Measurements from ENCODE around the gene ANAPC5.
"Not testable (repeated sequence)": the region's sequence is repeated elsewhere in the genome, so short reads cannot be mapped to it uniquely, and the experiment has no call there.

Gene ANAPC5

DNA sequence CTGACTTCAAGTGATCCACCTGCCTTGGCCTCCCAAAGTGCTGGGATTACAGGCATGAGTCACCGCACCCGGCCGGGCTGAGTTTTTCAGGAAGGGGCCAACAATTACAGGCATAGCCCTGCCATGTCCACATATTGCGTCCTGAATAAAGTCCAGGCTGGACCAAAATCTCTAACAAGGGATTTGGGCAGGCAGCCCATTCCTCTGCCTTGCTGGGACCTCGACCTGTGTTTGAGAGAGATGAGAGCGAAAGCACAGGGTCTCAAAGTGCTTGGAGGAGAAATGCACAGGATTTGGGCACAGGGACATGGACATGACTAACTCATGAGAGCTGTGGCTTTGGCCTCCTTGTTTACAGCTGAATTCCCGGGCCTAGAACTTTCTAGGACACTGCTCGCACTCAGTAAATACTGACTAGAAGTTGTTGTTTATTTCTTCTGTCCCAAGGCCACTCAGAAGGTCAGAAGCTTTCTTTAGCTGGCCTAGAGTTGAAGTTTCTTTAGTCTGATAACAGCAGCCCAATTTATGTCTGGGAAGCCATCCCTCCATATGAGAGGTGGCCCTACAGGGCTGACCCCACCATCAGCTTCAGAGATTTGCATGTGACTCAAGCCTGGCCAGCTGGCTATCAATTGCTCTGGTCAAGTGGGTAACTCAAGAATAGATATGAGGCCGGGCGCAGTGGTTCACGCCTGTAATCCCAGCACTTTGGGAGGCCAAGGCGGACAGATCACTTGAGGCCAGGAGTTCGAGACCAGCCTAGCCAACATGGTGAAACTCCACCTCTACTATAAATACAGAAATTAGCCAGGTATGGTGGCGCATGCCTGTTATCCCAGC, 67.4 kb downstream of the ANAPC5 start:
- DNase-seq = no peak

DNA sequence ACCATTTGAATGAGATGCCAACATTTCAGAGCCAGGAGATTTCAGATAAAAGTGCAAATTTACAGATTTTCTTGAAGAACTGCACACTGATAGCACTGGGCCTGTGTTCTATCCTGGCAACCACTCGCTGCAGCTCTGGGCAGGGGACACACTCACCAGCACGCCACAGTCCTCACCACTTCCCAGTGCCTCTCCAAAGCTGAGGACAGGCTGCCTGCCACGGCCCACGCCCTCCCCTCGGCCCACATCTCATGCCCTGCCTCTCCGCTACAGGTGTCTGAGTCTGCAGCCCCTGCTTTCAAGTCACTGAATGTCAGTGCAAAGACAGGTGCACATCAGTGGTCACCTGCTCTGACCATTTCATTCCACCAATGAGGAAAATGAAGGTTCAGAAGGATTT, 68.4 kb downstream of the ANAPC5 start:
- no peak for DNase-seq

DNA sequence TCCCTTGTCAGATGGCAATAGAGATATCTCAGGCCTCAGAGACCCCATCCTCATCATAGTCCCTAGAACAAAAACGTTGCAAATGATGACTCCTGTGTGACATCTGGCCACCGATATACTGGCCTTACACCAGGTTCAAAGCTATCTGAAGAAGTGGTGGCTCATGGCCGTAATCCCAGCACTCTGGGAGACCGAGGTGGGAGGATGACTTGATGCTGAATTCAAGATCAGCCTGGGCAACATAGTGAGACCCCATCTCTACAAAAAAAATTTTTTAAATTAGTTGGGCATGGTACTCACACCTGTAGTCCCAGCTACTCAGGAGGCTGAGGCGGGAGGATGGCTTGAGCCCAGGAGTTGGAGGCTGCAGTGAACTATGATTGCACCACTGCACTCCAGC, 68.8 kb downstream of the ANAPC5 start:
- no peak for DNase-seq

DNA sequence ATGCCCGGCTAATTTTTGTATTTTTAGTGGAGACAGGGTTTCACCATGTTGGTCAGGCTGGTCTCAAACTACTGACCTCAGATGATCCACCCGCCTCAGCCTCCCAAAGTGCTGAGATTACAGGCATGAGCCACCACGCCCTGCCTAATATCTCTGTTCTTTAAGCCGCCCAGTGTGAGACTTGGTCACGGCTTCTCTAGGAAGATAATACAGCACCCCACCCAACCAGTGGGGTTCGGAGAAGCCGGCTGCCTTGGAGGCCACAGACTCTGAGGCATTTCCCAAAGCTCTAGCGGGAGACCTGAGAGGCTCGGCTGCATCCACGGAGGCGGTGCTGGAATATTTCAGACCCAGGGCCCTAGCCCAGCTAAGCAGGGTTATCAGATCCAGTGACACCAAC, 69.3 kb downstream of the ANAPC5 start:
- DNase-seq = not testable (repeated sequence)

DNA sequence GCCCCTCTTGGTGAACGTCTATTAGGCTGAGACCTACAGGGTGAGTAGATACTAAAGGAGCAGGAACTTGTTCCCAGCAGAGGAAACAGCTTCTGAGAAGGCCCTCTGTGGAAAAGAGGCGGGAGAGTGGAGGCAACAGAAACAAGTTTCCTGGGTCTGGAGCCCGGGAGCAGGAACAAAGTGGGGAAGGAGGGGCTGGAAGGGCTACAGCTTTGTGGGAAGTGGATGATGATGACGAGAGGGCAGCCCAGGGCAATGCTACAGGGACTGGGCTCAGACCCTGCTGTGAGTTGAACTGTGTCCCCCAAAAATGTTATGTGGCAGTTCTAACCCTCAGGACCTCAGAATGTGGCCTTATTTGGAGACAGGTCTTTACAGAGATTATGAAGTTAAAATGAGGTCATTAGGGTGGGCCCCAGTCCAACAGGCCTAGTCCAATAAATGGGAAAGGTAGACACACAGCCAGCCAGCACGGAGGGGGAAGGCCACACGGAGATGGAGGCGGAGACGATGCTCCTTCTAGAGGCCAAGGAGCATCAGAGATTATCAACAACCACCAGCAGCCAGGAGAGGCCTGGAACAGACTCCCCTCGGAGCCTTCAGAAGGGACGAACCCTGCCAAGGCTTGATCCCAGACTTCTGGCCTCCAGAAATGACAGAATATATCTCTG, 70.0 kb downstream of the ANAPC5 start:
- no peak for DNase-seq

DNA sequence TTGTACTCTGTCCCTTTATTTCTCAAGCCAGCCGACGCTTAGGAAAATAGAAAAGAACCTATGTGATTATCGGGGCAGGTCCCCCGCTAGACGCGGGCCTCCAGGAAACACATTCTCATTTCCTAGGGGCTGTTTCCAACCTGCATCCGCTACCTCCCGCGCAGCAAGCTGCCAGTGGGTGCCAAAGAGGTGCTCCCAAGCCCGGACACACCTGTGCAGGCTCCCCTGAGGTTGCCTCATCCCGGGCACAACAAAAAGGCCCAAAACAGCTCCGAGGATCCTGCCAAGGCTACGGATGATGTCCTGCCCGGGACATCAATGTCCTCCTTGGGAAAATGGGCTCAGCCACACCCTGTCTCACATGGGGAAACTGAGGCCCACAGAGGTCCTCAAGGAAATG, 71.1 kb downstream of the ANAPC5 start:
- not testable (repeated sequence) for DNase-seq

DNA sequence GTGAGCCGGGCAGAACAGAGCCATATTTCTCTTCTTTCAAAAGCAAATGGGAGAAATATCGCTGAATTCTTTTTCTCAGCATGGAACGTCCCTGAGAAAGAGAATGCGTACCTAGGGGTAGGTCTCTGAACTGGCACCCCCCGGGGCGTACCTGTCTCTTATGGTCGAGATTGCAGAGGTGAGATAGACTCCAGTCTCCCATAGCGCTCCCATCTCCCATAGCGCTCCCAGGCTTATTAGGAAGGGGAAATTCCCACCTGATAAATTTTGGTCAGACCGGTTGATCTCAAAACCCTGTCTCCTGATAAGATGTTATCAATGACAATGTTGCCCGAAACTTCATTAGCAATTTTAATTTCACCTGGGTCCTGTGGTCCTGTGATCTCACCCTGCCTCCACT, 71.7 kb downstream of the ANAPC5 start:
- not testable (repeated sequence) for DNase-seq

DNA sequence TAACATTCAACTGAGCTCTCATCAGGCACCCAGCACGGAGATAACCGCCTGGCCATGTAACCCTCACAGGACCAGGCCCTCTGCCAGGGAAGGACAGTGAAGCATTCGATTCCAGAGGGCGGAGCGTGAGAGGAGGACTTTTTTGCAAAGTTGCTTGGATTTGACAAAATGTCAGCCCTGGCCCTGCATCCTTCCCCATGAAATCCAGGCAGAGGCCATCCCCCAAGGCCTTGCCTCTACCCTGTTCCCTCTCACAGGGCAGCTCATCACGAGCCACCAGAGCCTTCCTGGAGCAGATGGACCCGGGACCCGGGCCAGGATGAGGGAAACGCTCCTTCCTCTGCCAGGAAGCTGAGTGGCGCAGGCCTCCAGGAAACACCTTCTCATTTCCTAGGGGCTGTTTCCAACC, 72.7 kb downstream of the ANAPC5 start:
- DNase-seq = no peak

DNA sequence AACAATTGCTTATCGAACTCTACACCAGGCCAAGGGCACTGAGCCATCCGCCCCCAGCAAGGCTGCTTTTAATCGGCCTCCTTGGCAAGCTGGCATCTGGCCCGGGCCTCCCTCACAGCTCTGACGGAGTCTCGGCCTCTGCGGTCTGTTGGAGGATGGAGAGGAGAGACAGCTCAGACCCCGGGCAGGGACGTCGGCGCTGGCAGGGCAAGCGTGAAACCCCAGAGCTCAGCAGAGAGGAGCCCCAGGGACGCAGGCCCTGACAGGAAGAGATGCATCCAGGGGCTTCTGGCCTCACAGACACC, 73.2 kb downstream of the ANAPC5 start:
- DNase-seq = no peak

DNA sequence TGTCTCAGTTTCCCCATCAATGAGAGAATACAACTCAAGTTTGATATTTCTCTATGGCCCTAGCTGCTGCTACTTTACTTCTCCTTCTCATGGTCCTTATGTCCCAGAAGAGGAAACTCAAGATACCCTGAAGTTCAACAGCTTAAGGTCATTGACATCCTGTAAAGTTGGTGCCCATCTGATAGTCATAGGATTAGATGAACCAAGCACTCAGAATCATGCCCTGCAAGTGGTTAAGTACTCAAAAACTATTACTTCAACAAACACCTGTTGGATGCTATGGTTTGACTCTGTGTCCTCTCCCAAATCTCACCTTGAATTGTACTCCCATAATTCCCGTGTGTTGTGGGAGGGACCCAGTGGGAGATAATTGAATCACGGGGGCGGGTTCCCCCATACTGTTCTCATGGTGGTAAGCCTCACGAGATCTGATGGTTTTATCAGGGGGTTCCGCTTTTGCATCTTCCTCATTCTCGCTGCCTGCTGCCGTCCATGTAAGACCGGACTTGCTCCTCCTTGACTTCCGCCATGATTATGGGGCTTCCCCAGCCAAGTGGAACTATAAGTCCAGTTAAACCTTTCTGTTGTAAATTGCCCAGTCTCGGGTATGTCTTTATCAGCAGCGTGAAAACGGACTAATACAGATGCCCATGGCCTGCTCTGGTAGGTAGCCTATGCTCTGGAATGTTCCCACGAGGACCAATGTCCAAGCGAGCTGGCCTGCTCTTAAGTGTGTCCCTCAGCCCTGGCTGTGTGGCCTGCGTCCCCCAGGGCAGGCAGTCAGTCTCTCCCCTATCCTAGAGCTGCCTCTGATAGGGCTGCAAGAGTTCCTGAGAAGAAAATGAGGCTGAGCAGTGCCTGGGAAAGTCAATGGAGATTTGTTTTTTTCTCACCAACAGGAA, 73.8 kb downstream of the ANAPC5 start:
- DNase-seq = no peak

DNA sequence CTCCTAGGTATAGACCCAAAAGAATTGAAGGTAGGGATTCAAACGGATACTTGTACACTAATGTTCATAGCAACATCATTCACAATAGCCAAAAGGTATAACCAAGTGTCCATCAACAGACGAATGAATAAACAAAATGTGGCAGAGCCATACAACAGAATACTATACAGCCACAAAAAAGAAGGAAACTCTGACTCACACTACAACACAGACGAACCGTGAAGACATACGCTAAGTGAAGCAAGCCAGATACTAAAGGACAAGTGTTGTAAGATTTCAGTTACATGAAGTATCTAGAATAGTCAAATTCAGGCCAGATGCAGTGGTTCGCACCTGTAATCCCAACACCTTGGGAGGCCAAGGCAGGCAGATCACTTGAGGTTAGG, 74.8 kb downstream of the ANAPC5 start:
- no peak for DNase-seq

DNA sequence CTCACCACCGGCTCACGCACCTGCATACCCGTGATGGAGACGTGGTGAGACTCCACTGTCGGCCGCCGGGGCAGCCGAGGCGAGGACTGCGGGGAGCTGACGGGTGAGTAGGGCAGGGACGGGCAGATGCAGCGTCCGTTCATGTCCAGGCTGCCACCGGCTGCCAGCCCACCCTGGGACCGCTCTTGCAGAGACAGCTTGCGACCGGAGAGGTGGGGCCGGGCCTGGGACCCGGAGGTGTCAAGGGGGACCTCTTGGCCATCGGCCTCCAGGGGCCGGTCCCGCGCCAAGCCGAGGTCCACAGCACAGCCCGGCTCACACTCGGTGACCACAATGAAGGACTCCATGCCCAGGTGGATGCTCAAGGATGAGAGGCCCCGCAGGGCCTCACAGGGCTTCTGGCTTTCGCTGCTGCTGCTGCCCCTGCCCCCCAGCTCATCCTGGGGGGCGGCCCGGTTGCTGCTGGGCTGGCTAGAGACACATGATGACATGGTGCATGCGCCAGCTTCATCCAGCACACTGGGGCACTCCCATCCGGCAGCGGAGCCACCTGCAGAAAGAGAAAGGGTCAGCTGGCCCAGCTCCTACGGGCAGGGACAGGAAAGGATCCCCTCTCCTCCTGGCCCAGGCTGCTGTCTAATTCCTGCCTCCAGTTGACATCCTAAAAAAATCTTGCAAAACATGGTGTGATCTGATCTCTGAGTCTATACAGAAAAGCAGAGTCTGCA, 78.0 kb downstream of the ANAPC5 start:
- DNase-seq = no peak

DNA sequence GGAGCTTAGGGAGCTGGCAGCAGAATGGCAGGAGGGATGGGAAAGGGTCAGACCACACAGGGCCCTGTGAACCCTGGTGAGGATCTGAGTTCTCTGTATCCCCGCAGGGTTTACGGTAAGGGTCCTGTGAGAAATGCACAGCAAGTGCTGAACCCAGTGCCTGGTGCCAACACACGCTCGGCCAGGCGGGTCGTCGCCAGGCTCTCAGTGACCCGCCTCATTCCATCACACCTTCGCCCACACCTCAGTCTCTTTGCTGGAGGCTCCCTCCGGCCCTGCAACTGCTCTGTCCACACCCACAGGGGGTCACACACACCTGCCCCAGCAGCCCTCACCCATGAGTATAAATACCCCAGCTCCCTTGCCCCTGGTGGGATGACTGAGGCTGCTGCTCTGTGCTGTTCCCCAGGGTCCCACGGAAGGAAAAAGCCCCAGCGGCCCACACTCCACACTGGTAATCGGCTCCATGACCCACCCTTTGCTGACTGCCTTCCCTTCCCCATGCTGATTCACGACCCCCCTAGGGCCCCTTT, 78.8 kb downstream of the ANAPC5 start:
- no peak for DNase-seq

DNA sequence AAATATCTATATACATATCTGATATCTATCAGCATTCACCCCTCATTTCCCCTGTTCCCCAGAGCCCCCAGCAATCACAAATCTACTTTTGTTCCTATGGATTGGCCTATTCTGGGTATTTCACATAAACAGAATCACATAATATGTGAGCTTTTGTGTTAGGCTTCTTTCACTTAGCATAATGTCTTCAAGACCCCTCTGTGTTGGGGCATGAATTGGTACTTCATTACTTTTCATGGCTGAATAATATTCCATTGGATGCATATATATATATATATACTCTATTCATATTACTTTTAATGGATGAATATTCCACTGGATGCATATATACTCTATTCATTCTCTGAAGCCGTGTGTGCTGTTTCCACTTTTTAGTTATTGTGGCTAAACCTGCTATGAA, 84.4 kb downstream of the ANAPC5 start:
- no peak for DNase-seq

DNA sequence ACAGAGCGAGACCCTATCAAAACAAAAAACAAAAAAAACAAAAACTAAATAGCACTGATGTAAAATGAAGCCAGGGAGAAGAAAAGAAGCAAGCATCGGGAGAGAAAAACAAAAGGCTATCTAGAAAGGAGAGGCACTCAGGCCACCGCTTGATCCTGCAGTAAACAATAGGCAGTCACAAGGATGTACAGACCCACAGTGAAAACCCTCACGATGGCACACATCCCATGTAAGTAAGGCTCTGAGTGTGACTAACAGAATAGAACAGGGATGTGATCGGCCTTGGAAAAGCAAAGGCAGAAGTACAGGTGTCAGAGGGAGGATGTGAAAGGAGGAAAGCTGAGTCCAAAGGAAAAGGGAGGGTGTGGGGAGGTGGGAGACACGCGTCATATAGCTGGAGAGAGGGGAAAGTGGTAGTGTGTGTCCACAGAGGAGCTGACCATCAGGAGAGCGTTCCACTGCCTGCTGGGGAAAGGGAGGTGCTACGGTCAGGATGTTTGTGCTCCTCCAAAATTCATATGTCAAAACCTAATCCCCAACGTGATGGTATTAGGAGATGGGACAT, 87.2 kb downstream of the ANAPC5 start:
- no peak for DNase-seq

DNA sequence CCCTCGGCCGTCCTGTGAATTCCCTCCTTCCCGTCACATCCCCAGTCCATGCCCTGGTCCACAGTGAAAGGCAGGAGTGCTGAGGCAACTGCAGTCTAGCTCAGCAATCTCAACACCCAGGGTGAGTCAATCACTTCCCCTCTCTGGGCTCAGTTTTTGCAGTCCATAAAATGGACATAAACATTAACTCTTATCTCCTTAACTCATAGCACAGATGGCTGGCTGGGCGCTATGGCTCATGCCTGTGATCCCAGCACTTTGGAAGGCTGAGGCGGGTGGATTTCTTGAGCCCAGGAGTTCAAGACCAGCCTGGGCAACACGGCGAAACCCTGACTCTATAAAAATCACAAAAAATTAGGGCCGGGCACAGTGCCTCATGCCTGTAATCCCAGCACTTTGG, 88.1 kb downstream of the ANAPC5 start:
- no peak for DNase-seq

DNA sequence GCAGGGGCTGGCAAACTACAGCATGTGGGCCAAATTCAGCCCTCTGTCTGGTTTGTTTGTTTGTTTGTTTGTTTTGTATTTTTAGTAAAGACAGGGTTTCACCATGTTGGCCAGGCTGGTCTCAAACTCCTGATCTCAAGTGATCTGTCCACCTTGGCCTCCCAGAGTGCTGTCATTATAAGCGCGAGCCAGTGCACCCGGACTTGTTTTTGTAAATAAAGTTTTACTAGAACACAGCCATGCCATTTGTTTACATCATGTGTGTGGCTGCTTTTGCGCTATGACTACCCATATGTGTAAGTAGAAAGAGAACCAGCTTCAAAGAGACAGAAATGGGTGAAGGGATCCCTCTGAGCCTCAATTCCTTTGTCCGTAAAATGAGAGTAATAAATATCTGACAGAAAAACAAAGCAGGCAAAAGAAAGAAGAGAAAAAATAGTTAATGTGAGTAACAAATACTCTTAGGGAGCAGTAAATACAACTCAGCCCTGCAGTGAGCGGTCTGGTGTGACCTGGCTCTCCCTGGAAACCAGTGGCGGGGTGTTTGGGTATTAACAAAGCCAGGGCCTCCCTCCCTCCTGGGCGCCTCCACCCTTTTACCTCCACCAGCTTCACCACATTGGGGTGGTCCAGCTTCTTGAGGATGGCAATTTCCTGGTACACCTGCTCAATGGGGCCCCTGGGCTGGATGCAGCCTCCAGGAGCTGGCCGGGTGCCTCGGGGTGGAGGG, 88.8 kb downstream of the ANAPC5 start:
- no peak for DNase-seq

DNA sequence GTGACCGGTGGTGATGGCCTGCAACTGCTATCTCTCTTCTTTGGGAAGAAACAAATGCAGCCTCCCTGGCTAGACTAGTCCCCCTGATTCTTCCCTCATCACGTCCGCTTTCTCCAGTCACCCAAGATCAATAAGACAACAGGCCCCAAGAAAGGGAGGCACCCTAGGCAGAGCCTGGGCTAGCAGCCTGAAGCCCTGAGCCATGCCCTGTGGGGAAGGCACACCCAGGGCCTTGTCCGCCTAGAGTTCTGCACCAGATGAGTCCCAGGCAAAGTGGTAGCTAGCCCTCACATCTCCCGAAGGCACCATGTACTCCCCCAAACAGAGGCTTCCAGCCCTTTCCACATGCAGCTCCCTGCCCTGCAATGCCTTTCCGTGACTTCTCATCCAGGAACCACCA, 90.8 kb downstream of the ANAPC5 start:
- no peak for DNase-seq

DNA sequence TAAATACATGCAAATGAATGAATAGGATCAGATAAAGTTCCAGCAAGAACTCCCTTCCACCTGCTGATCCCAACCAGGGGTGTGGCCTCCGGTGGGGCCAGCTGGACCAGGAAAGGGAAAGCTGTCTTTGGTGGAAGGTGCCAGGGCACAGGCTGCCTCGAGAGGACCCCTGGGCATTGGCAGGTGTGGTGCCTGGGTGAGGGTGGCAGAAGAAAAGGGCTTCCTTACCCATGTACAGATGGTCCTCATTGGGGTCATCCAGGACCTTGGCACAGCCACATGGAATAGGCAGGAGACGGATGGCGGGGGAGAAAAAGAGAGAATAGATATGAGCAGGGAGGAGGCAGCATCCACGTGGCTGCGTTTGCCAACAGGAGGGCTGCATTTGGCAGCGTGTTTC, 92.1 kb downstream of the ANAPC5 start:
- no peak for DNase-seq

DNA sequence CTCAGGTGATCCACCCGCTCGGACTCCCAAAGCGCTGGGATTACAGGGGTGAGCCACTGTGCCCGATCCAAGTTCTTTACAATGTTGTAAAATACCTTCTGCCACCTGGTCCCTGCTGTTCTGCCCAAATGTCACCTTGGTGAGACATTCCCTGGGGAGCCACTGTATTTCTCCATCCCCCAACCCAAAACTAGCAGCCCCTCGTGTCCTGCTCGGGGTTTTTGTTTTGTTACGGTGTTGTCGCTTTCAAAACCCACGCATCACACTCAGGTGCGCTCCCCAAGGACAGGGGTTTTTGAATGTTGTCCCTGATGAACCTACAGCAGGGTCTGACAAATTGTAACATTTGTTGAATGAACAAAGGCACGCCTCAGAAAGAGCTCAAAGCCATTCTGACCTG, 93.1 kb downstream of the ANAPC5 start:
- no peak for DNase-seq

Measured in activated CD4-positive, CD25-positive, alpha-beta regulatory T cell (primary cell).